T-helper 2 cell (primary cell): Measurements from ENCODE around the gene EHMT1.

ENCODE experiments used
- DNase-seq, 5 experiments: peaks; one replicate each; pipeline versions ENCODE4 v3.0.0 to v3.0.0-alpha.2; 2012 to 2022

Gene EHMT1

GRCh38 chr9:137832191-137832700, 213.4 kb downstream of the EHMT1 start:
- DNase-seq = no peak

- DNase-seq = no peak
Measured at GRCh38 chr9:137832830-137833590, 214.2 kb downstream of the EHMT1 start.

GRCh38 chr9:137833721-137834613, 215.2 kb downstream of the EHMT1 start:
- no peak for DNase-seq

GRCh38 chr9:137834846-137835546, 216.2 kb downstream of the EHMT1 start:
- no peak for DNase-seq

GRCh38 chr9:137836151-137836830, 217.5 kb downstream of the EHMT1 start:
- DNase-seq = no peak

- no peak for DNase-seq
Measured at GRCh38 chr9:137836831-137837241, 218.0 kb downstream of the EHMT1 start.

GRCh38 chr9:137837345-137838278, 218.8 kb downstream of the EHMT1 start:
- no peak for DNase-seq

GRCh38 chr9:137838576-137838975, 219.8 kb downstream of the EHMT1 start:
- DNase-seq = no peak

GRCh38 chr9:137843355-137843754, 224.6 kb downstream of the EHMT1 start:
- DNase-seq = no peak

GRCh38 chr9:137851516-137852267, 232.9 kb downstream of the EHMT1 start:
- DNase-seq = no peak

- DNase-seq = peak in 1 of 5 experiments; percentile 27
Measured at GRCh38 chr9:137853392-137853995, 234.7 kb downstream of the EHMT1 start.

- DNase-seq = no peak
Measured at GRCh38 chr9:137860361-137860760, 241.6 kb downstream of the EHMT1 start.

GRCh38 chr9:137865581-137866145, 246.9 kb downstream of the EHMT1 start:
- no peak for DNase-seq

GRCh38 chr9:137866226-137867141, 247.7 kb downstream of the EHMT1 start:
- no peak for DNase-seq

GRCh38 chr9:137870432-137870831, 251.6 kb downstream of the EHMT1 start:
- DNase-seq = no peak

GRCh38 chr9:137872296-137872695, 253.5 kb downstream of the EHMT1 start:
- no peak for DNase-seq

- no peak for DNase-seq
Measured at GRCh38 chr9:137873408-137873807, 254.6 kb downstream of the EHMT1 start.

- no peak for DNase-seq
Measured at GRCh38 chr9:137873858-137874362, 255.1 kb downstream of the EHMT1 start.
